Measurements from ENCODE around the gene HDAC8.
"Not testable (repeated sequence)": the region's sequence is repeated elsewhere in the genome, so short reads cannot be mapped to it uniquely, and the experiment has no call there.

Gene HDAC8

DNA sequence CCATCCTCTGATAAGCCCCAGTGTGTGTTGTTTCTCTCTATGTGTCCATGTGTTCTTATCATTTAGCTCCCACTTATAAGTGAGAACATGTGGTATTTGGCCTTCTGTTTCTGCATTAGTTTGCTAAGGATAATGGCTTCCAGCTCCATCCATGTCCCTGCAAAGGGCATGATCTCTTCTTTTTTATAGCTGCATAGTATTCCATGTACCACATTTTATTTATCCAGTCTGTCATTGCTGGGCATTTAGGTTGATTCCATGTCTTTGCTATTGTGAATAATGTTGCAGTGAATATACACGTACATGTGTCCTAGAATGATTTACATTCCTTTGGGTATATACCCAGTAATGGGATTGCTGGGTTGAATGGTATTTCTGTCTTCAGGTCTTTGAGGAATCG is 167.5 kb downstream of the HDAC8 start:
- H3K27me3 ChIP-seq (ENCODE audit: control insufficient read depth in 3 of 3, insufficient read depth in 3 of 3, low read depth in 1 of 3, low read length in 3 of 3); H2BK15ac ChIP-seq (ENCODE audit: low read length); H3K27ac ChIP-seq (replicated peaks; ENCODE audit: low read length); H2AFZ ChIP-seq (ENCODE audit: low read length); H3K23ac ChIP-seq (ENCODE audit: low read depth, low read length, poor library complexity); H2BK120ac ChIP-seq (ENCODE audit: low read depth, low read length); H2BK12ac ChIP-seq (ENCODE audit: low read length); H3K79me1 ChIP-seq (ENCODE audit: low read depth, low read length); H3K14ac ChIP-seq (ENCODE audit: low read length); H3K18ac ChIP-seq (ENCODE audit: low read length); H2BK5ac ChIP-seq (ENCODE audit: low read length); DNase-seq (ENCODE audit: low spot score); H3K9me3 ChIP-seq (replicated peaks in 1 of 2; ENCODE audit: control insufficient read depth in 2 of 2, insufficient read depth in 1 of 2, low read depth in 1 of 2, low read length in 2 of 2); H3K4ac ChIP-seq (ENCODE audit: low read length); H3K4me2 ChIP-seq (ENCODE audit: insufficient read depth, low read length, poor library complexity, severe bottlenecking); H3K9ac ChIP-seq (ENCODE audit: low read depth, low read length, poor library complexity); H2AK5ac ChIP-seq (ENCODE audit: low read depth, low read length); H3K36me3 ChIP-seq (replicated peaks in 1 of 2; ENCODE audit: control insufficient read depth in 2 of 2, insufficient read depth in 2 of 2, low read length in 2 of 2); H4K91ac ChIP-seq (ENCODE audit: low read depth, low read length, poor library complexity); H4K8ac ChIP-seq (ENCODE audit: low read depth, low read length); H3K4me1 ChIP-seq (ENCODE audit: control insufficient read depth in 2 of 2, insufficient read depth in 1 of 2, low read depth in 1 of 2, low read length in 2 of 2); H3K4me3 ChIP-seq (ENCODE audit: low read length in 2 of 2): not testable (repeated sequence)
- WGBS, 2 donors (ENCODE audit: extremely low coverage in 2 of 2, insufficient read length in 2 of 2, insufficient replicate concordance in 1 of 2) = no CpG with 5 or more reads among the region's 2 CpGs

DNA sequence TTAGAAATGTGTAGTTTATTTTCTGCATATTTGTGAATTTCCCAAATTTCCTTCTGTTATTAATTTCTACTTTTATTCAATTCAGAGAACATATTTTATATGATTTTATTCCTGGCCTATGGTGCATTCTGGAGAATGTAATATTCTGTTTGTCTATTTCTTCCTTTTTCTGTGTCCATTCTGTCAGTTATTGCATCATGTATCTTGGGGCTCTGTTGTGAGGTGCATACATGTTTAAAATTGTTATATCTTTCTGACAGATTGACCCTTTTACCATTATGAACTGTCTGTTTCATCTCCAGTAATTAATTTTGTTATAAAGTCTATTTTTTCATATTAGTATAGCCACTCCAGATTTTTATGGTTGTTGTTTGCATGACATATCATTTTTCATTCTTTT is 170.0 kb downstream of the HDAC8 start:
- H3K9ac ChIP-seq (ENCODE audit: low read depth, low read length, poor library complexity) = no peak overlapping the region
- no peak overlapping the region for H3K14ac ChIP-seq (ENCODE audit: low read length)
- no peak overlapping the region for H2BK12ac ChIP-seq (ENCODE audit: low read length)
- no peaks in the 10 kb centered on the region for H3K36me3 ChIP-seq (replicated peaks in 1 of 2; ENCODE audit: control insufficient read depth in 2 of 2, insufficient read depth in 2 of 2, low read length in 2 of 2)
- no peak overlapping the region for H3K4ac ChIP-seq (ENCODE audit: low read length)
- no peak overlapping the region for H2AFZ ChIP-seq (ENCODE audit: low read length)
- no peak overlapping the region for H4K91ac ChIP-seq (ENCODE audit: low read depth, low read length, poor library complexity)
- no peaks in the 10 kb centered on the region for H3K9me3 ChIP-seq (replicated peaks in 1 of 2; ENCODE audit: control insufficient read depth in 2 of 2, insufficient read depth in 1 of 2, low read depth in 1 of 2, low read length in 2 of 2)
- no peak overlapping the region for H2AK5ac ChIP-seq (ENCODE audit: low read depth, low read length)
- no peak overlapping the region for H3K18ac ChIP-seq (ENCODE audit: low read length)
- no peak for DNase-seq (ENCODE audit: low spot score)
- H2BK5ac ChIP-seq (ENCODE audit: low read length) = no peak overlapping the region
- no peak overlapping the region for H4K8ac ChIP-seq (ENCODE audit: low read depth, low read length)
- H3K4me1 ChIP-seq (ENCODE audit: control insufficient read depth in 2 of 2, insufficient read depth in 1 of 2, low read depth in 1 of 2, low read length in 2 of 2) = no peaks in the 10 kb centered on the region
- no peaks in the 10 kb centered on the region for H3K27me3 ChIP-seq (ENCODE audit: control insufficient read depth in 3 of 3, insufficient read depth in 3 of 3, low read depth in 1 of 3, low read length in 3 of 3)
- no peak overlapping the region for H3K27ac ChIP-seq (replicated peaks; ENCODE audit: low read length)
- no peak overlapping the region for H3K4me2 ChIP-seq (ENCODE audit: insufficient read depth, low read length, poor library complexity, severe bottlenecking)
- H2BK15ac ChIP-seq (ENCODE audit: low read length) = no peak overlapping the region
- no peak overlapping the region for H3K4me3 ChIP-seq (ENCODE audit: low read length in 2 of 2)
- H3K23ac ChIP-seq (ENCODE audit: low read depth, low read length, poor library complexity) = no peak overlapping the region
- no peak overlapping the region for H2BK120ac ChIP-seq (ENCODE audit: low read depth, low read length)
- no peaks in the 10 kb centered on the region for H3K79me1 ChIP-seq (ENCODE audit: low read depth, low read length)

DNA sequence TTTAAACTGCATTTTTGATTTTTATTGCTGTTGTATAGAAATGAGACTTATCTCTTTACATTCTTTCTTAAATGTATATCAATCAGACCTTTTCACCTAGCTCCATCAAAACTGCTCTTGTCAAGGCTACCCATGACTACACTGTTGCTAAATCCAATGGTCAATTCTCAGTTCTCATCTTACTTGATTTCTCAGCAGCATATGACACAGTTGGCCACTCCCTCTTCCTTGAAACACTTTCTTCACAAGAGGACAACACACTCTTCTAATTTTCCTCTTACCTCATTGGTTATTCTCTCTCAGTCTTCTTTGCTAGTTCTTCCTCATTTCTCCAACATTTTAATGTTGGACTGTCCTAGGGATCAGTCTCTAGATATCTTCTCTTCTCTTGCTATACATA is 172.8 kb downstream of the HDAC8 start:
- Histone ChIP-seq H3K36me3 (replicated peaks in 1 of 2; ENCODE audit: control insufficient read depth in 2 of 2, insufficient read depth in 2 of 2, low read length in 2 of 2) (no peaks in the 10 kb centered on the region), H3K4me1 (ENCODE audit: control insufficient read depth in 2 of 2, insufficient read depth in 1 of 2, low read depth in 1 of 2, low read length in 2 of 2) (peaks cover 2 to 4% of the 10 kb centered on the region in 2 donors), H4K91ac (ENCODE audit: low read depth, low read length, poor library complexity) (no peak overlapping the region), H2BK12ac (ENCODE audit: low read length) (no peak overlapping the region), H2BK15ac (ENCODE audit: low read length) (no peak overlapping the region), H3K23ac (ENCODE audit: low read depth, low read length, poor library complexity) (no peak overlapping the region), H3K18ac (ENCODE audit: low read length) (no peak overlapping the region), H3K27ac (replicated peaks; ENCODE audit: low read length) (no peak overlapping the region), H3K9me3 (replicated peaks in 1 of 2; ENCODE audit: control insufficient read depth in 2 of 2, insufficient read depth in 1 of 2, low read depth in 1 of 2, low read length in 2 of 2) (no peaks in the 10 kb centered on the region), H3K27me3 (ENCODE audit: control insufficient read depth in 3 of 3, insufficient read depth in 3 of 3, low read depth in 1 of 3, low read length in 3 of 3) (no peaks in the 10 kb centered on the region), H3K14ac (ENCODE audit: low read length) (no peak overlapping the region), H3K9ac (ENCODE audit: low read depth, low read length, poor library complexity) (no peak overlapping the region), H2BK120ac (ENCODE audit: low read depth, low read length) (no peak overlapping the region), H3K4me3 (ENCODE audit: low read length in 2 of 2) (no peak overlapping the region), H3K79me1 (ENCODE audit: low read depth, low read length) (no peaks in the 10 kb centered on the region), H2BK5ac (ENCODE audit: low read length) (no peak overlapping the region), H4K8ac (ENCODE audit: low read depth, low read length) (no peak overlapping the region), H3K4ac (ENCODE audit: low read length) (no peak overlapping the region), H2AFZ (ENCODE audit: low read length) (no peak overlapping the region), H3K4me2 (ENCODE audit: insufficient read depth, low read length, poor library complexity, severe bottlenecking) (no peak overlapping the region), H2AK5ac (ENCODE audit: low read depth, low read length) (no peak overlapping the region)
- no peak for DNase-seq (ENCODE audit: low spot score)

DNA sequence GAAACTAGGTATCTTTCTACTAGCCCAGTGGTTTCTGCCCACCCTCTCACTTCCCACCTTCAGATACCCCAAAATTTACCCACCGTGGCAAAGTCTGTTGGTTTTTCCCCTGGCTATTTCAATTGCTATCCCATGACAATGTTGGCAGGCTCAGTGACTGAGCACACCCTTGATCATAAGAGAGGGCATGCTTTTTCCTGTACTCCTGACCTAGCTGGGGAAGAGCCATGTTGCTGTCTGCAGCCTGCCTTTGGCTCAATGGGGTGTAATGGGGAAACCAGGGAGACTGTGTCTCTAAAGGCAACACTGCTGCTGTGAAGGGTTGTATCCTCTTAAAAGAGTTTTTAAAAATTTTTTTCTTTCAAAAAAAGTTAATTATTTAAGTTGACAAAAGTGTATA is 176.5 kb downstream of the HDAC8 start:
- Histone ChIP-seq H3K4ac (ENCODE audit: low read length) (no peak overlapping the region), H3K9ac (ENCODE audit: low read depth, low read length, poor library complexity) (no peak overlapping the region), H2AFZ (ENCODE audit: low read length) (no peak overlapping the region), H2BK120ac (ENCODE audit: low read depth, low read length) (no peak overlapping the region), H3K9me3 (replicated peaks in 1 of 2; ENCODE audit: control insufficient read depth in 2 of 2, insufficient read depth in 1 of 2, low read depth in 1 of 2, low read length in 2 of 2) (no peaks in the 10 kb centered on the region), H3K79me1 (ENCODE audit: low read depth, low read length) (no peaks in the 10 kb centered on the region), H3K4me1 (ENCODE audit: control insufficient read depth in 2 of 2, insufficient read depth in 1 of 2, low read depth in 1 of 2, low read length in 2 of 2) (peaks cover 6 to 17% of the 10 kb centered on the region in 2 donors), H3K4me2 (ENCODE audit: insufficient read depth, low read length, poor library complexity, severe bottlenecking) (no peak overlapping the region), H3K36me3 (replicated peaks in 1 of 2; ENCODE audit: control insufficient read depth in 2 of 2, insufficient read depth in 2 of 2, low read length in 2 of 2) (no peaks in the 10 kb centered on the region), H3K23ac (ENCODE audit: low read depth, low read length, poor library complexity) (no peak overlapping the region), H2BK5ac (ENCODE audit: low read length) (no peak overlapping the region), H2BK15ac (ENCODE audit: low read length) (no peak overlapping the region), H3K18ac (ENCODE audit: low read length) (no peak overlapping the region), H4K91ac (ENCODE audit: low read depth, low read length, poor library complexity) (no peak overlapping the region), H3K27ac (replicated peaks; ENCODE audit: low read length) (no peak overlapping the region), H3K14ac (ENCODE audit: low read length) (no peak overlapping the region), H3K4me3 (ENCODE audit: low read length in 2 of 2) (no peak overlapping the region), H2AK5ac (ENCODE audit: low read depth, low read length) (no peak overlapping the region), H3K27me3 (ENCODE audit: control insufficient read depth in 3 of 3, insufficient read depth in 3 of 3, low read depth in 1 of 3, low read length in 3 of 3) (no peaks in the 10 kb centered on the region), H4K8ac (ENCODE audit: low read depth, low read length) (no peak overlapping the region), H2BK12ac (ENCODE audit: low read length) (no peak overlapping the region)
- DNase-seq (ENCODE audit: low spot score) = no peak
- WGBS, 2 donors (ENCODE audit: extremely low coverage in 2 of 2, insufficient read length in 2 of 2, insufficient replicate concordance in 1 of 2) = no CpG with 5 or more reads among the region's 1 CpG
